NCI-H1436 (cell line): ENCODE measurements around the gene NUAK1.

ENCODE experiments used
- DNase-seq: peaks from one replicate; lab custom pipeline; 2025; lab: John Stamatoyannopoulos, UW

NUAK1 gene

DNA sequence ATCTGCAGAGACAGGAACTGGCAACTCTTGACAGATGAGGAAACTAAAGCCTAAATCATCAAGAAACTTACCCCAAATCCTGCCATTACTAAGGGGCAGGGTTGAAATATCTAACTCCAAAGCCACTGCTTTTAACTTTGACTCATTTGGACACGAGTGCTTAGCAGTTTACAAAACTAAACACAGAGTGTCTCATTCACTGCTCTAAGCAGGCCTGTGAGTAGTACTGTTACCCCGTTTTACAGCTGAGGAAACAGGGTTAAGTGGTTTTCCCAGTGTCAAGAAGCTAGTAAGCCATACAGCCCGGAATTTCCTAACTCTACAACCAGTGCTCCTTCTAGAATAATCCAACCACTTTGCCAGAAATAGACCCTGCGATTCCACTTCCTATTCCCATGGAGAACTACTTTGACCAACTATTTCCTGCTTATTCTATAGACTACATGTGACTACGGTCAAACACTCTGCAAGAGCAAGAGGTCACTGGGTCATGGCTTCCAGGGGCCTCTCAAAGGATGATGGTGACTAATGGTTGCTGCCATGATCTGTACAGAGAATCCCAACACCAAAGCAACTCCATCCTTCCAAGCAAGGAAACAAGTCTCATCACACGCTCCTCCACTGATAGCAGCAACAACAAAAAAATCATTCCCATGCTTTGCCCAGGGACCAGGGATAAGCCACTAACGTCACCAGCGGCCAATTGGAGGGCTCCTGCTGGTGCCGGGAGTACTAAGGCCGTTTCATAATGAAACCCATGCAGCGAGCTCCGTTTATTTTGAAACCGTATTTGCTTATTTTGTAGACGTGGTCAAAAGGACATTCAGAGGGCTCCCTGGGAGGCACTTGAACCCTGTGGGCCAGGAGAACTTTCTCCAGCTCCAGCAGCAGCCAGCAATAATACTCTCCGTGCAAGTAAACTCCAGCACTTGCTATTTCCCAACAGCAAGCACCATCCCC, 56.3 kb downstream of the NUAK1 start:
- DNase-seq: no peak

GRCh38 chr12:106081606-106082005, 57.1 kb downstream of the NUAK1 start:
- DNase-seq: no peak

GRCh38 chr12:106080791-106081170, 58.0 kb downstream of the NUAK1 start:
- DNase-seq: no peak

GRCh38 chr12:106080041-106080790, 58.5 kb downstream of the NUAK1 start:
- no peak for DNase-seq

DNA sequence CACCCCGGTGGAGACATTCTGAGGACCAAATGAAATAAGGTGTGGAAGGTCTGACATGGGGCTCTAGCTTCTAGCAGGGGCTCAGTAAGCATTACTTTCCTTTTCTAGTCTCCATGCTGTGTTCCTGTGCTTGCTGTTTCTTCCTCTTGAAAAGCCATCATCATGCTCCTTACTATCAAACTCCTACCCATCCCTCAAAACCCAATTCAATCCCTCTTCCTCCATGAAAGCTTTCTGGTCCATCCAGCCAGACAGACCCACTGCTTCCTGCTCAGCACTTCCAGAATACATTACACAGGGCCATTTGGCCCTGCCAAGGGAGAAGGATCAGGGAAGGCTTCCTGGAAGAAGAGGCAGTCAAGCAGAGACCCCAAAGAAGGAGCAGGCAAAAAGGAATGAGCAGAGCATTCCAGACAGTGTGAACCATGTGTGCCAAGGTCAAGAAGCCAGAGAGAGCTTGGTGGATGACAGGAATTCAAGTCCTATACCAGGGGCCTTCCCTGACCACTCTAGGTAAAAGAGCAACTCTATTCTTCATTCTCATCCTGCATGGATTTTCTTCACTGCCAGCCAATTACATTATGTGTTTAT, 59.5 kb downstream of the NUAK1 start:
- no peak for DNase-seq

- no peak for DNase-seq
Measured at GRCh38 chr12:106078358-106079010, 60.3 kb downstream of the NUAK1 start.

GRCh38 chr12:106074706-106075392, 63.9 kb downstream of the NUAK1 start:
- no peak for DNase-seq

GRCh38 chr12:106074361-106074705, 64.4 kb downstream of the NUAK1 start:
- no peak for DNase-seq

GRCh38 chr12:106073179-106073578, 65.6 kb downstream of the NUAK1 start:
- DNase-seq: no peak

- no peak for DNase-seq
Measured at GRCh38 chr12:106072751-106073150, 66.0 kb downstream of the NUAK1 start.

DNA sequence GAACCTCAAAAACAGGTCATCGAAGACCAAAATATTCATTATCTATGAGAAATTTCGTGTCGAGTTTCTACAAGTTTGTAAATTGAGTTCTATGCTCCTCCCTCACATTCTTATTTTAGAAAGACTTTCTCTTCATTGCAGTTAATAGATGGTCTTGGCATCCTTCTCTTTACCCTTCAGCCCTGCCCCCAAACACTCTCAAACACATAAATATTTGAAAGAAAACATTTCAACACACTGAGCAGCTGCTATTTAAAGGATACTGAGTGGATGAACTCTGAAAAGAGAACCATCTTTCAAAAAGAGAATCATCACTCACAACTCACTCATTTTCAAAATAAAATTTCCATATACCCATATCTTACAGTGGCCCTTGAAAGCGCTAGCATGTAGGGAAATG, 67.1 kb downstream of the NUAK1 start:
- no peak for DNase-seq

GRCh38 chr12:106070611-106071010, 68.1 kb downstream of the NUAK1 start:
- no peak for DNase-seq

DNA sequence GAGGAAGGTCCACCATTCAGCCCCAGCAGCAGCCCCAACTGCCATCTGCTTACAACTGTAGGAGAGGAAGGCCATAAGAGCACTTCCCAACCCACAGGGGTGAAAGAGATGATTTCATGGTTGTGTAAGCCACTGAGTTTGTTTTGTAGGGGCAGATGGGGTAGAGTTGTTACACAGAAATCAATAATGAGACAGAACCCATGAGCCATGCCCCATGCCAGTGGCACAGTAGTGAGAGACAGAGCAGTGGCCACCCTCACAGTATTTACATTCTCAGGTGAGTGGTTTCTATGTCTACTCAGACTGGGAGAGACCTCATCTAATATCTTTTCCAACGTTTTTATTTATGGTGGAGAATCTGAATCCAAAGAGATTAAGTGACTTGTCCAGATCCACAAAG, 68.6 kb downstream of the NUAK1 start:
- no peak for DNase-seq

DNA sequence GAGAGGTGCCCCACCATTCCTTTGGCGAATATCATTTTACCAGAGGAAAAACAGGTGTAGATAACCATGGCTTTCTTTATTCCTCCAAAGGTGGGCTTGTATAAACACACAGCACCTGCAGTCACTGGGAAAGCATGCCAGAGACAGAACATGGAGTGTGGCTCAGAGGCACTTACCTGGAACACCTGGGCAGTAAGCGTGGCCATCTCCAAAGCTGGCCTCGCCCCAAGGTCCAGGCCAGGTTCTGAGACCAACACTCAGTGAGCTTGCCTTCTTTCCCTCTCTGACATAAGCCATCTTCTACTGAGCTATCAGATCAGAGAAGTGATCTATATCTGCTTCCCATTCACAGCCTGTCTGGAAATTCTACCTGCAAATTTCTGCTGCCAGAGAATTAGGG, 70.5 kb downstream of the NUAK1 start:
- no peak for DNase-seq

GRCh38 chr12:106067606-106068205, 71.0 kb downstream of the NUAK1 start:
- no peak for DNase-seq

DNA sequence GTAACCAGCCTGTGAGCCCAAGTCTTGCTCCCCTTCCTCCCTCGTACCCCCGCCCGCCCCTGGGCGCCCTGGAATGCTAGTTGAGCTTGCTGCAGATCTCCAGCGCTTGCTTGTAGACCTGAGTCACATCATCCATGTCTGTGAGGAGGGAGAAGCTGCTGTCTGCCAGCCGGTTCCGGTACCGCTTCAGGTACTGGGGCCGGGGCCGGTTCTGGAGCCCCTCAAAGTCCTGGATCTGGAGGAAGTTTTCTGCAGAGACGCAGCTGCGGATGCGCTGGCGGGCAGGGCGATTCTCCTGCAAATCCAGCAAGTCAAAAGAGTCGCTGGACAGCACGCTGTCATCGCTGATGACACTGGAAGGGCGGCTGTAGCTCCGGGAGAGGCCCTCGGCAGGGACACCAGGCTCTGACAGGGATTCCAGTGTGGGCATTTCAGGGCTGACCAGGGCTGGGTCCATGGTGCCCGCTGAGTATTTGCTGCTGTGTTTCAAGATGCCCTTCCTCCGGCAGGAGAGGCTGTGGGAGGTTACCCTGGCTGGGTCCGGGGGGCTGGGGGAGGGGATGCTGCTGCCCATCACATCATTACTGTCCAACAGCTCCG, 71.9 kb downstream of the NUAK1 start:
- DNase-seq: no peak

GRCh38 chr12:106066051-106066705, 72.6 kb downstream of the NUAK1 start:
- DNase-seq: no peak

GRCh38 chr12:106065506-106065905, 73.2 kb downstream of the NUAK1 start:
- no peak for DNase-seq

- DNase-seq: no peak
Measured at GRCh38 chr12:106064721-106065021, 74.1 kb downstream of the NUAK1 start.
